GM10847 (cell line): ENCODE results near the gene HSPA8.

ENCODE experiments used
- POLR2A ChIP-seq: IDR thresholded peaks from 2 replicates; pipeline ENCODE4 v1.6.1; 2011; ENCODE audit not compliant: insufficient read length; ENCODE audit errors: extremely low read depth

The HSPA8 gene

DNA sequence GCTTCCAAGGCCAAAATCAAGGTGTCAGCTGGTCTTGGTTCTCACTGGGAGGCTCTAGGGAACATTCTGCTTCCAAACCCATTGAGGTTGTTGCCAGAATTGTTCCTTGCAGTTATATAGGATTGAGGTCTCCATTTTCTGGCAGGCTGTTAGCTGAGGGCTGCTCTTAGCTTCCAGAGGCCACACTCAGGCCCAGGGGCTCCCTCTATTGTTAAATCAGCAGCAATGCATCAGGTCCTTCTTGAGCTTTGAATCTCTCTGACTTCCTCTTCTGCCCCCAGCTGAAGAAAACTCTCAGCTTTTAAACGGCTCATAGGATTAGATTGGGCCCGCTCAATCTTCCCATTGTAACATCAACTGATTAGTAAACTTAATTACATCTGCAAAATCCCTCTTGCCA lies 41.0 kb downstream of the HSPA8 start:
- TF ChIP-seq POLR2A, result no peak

DNA sequence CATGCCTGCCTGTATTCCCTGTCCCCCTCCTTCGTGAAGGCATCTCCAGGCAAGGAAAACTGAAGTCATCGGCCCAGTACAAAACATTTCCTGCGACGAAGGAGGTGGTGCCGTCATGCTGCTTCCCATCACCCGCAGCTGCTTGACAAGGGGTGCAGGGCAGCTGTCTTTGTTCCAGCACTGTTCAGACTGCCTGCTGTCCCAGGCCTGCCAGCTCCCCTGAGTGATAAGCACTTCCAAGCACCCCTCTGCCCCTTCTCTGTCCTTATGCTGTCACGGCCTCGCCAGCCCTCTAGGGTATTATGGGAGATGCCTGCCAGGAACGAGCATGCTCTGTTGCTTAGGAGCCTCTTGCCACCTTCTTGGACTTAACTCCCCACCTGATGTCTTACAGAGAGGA lies 43.2 kb downstream of the HSPA8 start:
- TF ChIP-seq POLR2A, result no peak

DNA sequence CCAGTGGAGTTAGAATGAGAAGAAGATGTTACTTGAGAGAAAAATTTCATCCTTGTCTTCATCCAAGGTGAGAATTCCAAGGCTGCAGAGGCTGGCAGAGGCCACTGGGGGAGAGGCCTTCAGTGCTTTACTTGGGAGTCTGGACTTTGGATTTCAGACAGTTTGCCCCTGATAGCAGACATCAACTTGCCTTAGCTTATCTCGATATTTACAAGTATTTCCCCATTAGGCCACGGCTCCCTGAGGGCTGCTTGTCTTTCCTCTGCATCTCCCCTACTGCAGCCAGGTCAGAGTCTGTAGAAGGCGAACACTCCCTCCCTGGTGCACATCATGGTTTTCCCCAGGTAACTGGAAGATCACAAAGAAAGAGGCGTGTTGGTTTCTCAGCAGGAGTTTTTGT lies 50.4 kb downstream of the HSPA8 start:
- no peak for TF ChIP-seq POLR2A
